NCI-H1092 (cell line): ENCODE data around the gene ACOX3.

Experiments
- DNase-seq: peaks from one replicate; lab custom pipeline; 2025; lab: John Stamatoyannopoulos, UW

Gene ACOX3

DNA sequence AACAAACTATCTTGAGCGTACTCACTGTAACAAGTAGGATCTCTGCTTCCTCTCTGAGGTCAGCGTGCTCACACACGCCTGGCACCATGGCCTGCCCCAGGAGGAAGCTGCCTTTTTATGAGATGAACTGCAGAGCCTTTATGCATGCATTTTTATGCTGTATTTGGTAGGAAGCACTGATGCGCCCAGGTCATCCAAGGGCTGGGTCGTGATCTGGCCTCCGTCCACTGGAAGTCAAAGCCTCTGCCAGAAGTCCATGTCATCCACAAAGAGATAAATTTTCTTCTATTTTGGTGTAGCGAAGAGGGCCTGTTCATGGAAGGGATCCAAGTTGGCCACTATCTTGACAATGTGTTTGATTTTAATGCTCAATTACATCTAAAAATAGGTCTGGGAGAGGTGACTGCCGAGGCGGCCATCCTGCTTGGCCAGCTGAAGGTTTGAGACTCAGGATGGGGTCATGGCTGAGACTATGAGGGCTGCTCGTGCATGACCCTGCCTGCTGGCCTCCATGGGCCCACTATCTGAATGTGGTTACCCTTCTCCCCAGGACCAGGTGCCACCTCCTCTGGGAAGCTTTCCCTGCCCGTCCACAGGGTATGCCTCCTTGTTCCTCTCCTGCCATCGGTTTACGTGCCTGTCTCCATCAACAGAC is 120.7 kb downstream of the ACOX3 start:
- no peak for DNase-seq

DNA sequence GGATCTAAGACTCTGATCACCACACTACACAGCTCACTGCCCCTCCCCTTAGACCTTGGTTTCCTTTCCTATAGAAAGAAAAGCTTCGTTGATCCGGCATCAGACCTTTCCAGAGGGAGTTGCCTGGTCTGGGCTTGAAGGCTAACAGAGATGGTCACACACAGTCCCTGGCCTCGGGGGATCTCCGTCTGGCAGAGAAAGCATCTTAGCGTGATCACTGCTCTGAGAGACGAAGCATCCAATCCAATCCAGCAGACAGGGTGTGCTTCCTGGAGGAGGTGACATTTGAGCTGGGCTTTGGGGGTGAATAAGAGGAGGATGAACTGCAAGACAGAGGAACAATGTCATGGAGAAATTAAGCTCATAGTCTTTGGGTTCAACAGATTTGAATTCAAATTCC is 121.5 kb downstream of the ACOX3 start:
- no peak for DNase-seq

DNA sequence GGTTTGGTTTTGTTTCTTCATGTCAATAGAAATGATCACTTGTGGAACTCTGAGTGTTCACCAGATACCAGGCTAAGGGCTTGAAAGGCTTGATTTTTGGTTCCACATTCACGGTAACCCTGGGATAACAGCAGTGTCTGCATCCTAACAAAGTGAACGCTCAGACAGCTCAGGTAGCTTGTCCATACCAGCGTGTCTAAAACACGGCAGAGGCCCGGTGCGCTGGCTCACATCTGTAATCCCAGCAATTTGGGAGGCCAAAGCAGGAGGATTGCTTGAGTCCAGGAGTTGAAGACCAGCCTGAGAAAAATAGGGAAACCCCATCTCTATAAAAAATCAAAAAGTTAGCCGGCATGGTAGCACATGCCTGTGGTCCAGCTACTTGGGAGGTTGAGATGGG is 122.0 kb downstream of the ACOX3 start:
- no peak for DNase-seq

DNA sequence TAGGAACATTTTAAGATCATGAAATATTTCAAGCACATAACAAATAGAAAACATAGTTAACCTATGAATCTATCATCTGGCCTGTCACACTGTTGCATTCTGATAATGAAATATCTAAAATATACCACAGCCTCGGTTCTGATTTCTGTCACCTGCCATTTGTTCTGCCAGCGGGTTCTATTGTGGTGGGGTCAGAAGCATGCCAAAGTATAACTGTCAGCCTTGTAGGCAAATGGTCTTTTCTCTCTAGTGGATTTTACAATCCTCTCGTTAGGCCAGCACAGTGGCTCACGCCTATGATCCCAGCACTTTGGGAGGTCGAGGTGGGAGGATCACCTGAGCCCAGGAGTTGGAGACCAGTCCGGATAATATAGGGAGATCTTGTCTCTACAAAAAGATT is 123.0 kb downstream of the ACOX3 start:
- no peak for DNase-seq

DNA sequence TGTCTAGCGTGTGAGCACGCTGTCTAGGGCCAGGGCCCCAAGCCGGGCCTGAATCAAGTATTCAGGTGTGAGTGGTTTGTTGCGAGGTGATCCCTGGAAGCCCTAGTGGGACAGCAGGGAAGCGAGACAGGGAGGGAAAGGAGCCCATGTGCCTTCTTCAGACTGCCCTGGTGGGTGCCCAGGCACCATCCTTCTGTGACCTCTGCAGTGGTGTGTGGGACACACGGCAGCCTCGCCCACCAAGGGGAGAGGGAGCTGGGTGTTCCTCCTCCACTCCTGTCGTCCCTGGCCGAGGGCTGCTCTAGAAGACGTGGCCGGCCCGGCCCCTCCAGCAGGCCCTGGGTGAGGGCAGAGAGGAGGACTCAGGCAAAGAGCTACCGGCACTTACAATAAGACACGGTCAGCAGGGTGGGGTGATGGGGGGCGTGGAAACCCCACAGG is 123.6 kb downstream of the ACOX3 start:
- no peak for DNase-seq
